Measurements from ENCODE around the gene CDCP2.

CDCP2 gene

DNA sequence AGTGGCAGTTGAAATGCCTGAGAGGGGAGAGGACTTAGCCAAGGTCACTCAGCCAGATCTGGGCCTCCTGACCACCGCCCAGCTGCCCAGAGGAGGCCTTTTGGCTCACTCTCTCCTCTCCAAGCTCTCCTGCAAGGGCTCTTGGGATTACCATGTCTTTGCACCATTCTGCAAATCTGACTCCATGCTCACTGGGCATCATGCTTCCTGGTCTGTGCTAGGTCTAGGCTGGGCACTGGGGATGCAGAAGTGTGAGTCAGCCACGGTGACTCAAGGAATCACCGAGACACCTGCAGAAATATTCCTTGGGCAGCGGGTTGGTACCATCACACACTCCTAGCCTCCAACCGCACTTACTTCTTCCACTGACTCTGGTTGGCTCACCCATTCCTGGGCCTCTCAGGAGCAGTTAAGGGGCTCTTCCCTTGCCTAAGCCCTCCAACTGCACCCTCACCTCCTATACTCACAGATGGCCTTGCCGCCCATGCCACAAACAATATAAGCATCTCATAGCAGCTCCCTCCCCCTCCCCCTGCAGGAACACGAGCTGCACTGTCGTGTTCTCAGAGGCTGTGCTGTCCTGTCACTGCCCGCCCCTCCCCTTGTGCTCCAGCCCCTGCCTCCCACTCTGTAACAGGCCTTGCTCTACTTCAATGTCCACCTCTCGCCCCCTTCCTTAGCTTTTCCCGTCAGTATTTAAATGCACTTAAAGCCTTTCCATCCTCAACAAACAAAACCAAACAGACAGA, 34.8 kb downstream of the CDCP2 start:
- Histone ChIP-seq H2BK12ac (ENCODE audit: low read length in 2 of 2) (no peak overlapping the region), H3K4me1 (ENCODE audit: control insufficient read depth, insufficient read depth, low read depth, low read length) (peaks cover 30% of the 10 kb centered on the region), H2AK5ac (ENCODE audit: low read length, severe bottlenecking) (no peak overlapping the region), H3K4me3 (ENCODE audit: insufficient read depth in 1 of 2, low read depth in 1 of 2, low read length in 2 of 2) (no peak overlapping the region), H3K4me2 (ENCODE audit: low read length, poor library complexity, severe bottlenecking) (no peak overlapping the region), H3K27ac (ENCODE audit: low read length, poor library complexity, severe bottlenecking) (no peak overlapping the region), H3K23ac (ENCODE audit: low read length in 2 of 2) (no peak overlapping the region), H2BK15ac (ENCODE audit: low read depth, poor library complexity, severe bottlenecking) (no peak overlapping the region), H2AFZ (ENCODE audit: low read depth, low read length) (peak overlapping the region; percentile 54), H4K91ac (ENCODE audit: low read length) (no peak overlapping the region), H3K79me1 (replicated peaks; ENCODE audit: low read length, poor library complexity, severe bottlenecking) (no peaks in the 10 kb centered on the region), H3K9ac (ENCODE audit: low read length) (no peak overlapping the region), H3K4ac (ENCODE audit: low read depth in 1 of 2, low read length in 2 of 2) (no peak overlapping the region), H3K36me3 (ENCODE audit: control insufficient read depth in 1 of 2, insufficient read depth in 2 of 2, low read depth in 1 of 2, low read length in 2 of 2) (peaks cover 0 to 3% of the 10 kb centered on the region in 2 experiments), H2BK120ac (ENCODE audit: low read depth, low read length) (no peak overlapping the region), H3K9me3 (ENCODE audit: control insufficient read depth, low read length) (no peaks in the 10 kb centered on the region), H4K8ac (ENCODE audit: low read length) (peak overlapping the region; percentile 9), H3K14ac (ENCODE audit: low read length in 2 of 2) (no peak overlapping the region), H3K27me3 (ENCODE audit: control insufficient read depth in 1 of 2, insufficient read depth in 1 of 2, low read length in 2 of 2) (peaks cover 10% of the 10 kb centered on the region in 2 experiments), H2BK5ac (ENCODE audit: low read depth, low read length, poor library complexity, severe bottlenecking) (no peak overlapping the region), H3K18ac (ENCODE audit: low read depth in 1 of 2, low read length in 2 of 2) (peak overlapping the region in 1 of 2 experiments; percentile 42)
- DNase-seq, result no peak
- WGBS, result 63% methylated on average over 11 of the region's 11 CpGs

DNA sequence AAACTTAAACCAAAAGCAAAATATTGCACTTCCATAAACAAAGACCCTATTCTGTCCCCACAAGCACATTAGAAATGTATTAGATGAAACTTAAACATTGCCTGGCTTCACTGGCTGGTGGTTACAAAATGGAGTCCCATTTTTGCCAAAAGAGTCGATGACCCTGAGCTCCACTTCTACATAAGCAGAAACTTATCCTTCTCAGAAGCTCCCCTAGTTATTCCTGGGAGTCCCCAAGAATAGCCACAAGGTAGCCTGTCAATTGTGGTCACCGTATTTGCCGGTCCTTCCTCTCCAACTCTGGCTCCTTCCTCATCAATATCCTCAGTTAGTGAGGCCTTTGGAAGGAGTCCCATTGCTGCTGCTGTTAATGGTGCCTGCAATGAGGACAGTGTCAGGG, 37.3 kb downstream of the CDCP2 start:
- Histone ChIP-seq H2AFZ (ENCODE audit: low read depth, low read length) (no peak overlapping the region), H3K4me1 (ENCODE audit: control insufficient read depth, insufficient read depth, low read depth, low read length) (peaks cover 18% of the 10 kb centered on the region), H2BK12ac (ENCODE audit: low read length in 2 of 2) (no peak overlapping the region), H3K36me3 (ENCODE audit: control insufficient read depth in 1 of 2, insufficient read depth in 2 of 2, low read depth in 1 of 2, low read length in 2 of 2) (peaks cover 0 to 3% of the 10 kb centered on the region in 2 experiments), H3K9me3 (ENCODE audit: control insufficient read depth, low read length) (no peaks in the 10 kb centered on the region), H3K4me3 (ENCODE audit: insufficient read depth in 1 of 2, low read depth in 1 of 2, low read length in 2 of 2) (no peak overlapping the region), H3K27me3 (ENCODE audit: control insufficient read depth in 1 of 2, insufficient read depth in 1 of 2, low read length in 2 of 2) (peaks cover 0 to 6% of the 10 kb centered on the region in 2 experiments), H2BK120ac (ENCODE audit: low read depth, low read length) (no peak overlapping the region), H3K9ac (ENCODE audit: low read length) (no peak overlapping the region), H3K23ac (ENCODE audit: low read length in 2 of 2) (no peak overlapping the region), H4K91ac (ENCODE audit: low read length) (no peak overlapping the region), H2BK5ac (ENCODE audit: low read depth, low read length, poor library complexity, severe bottlenecking) (no peak overlapping the region), H3K79me1 (replicated peaks; ENCODE audit: low read length, poor library complexity, severe bottlenecking) (no peaks in the 10 kb centered on the region), H2AK5ac (ENCODE audit: low read length, severe bottlenecking) (no peak overlapping the region), H3K14ac (ENCODE audit: low read length in 2 of 2) (no peak overlapping the region), H3K4me2 (ENCODE audit: low read length, poor library complexity, severe bottlenecking) (no peak overlapping the region), H3K4ac (ENCODE audit: low read depth in 1 of 2, low read length in 2 of 2) (no peak overlapping the region), H3K18ac (ENCODE audit: low read depth in 1 of 2, low read length in 2 of 2) (no peak overlapping the region), H2BK15ac (ENCODE audit: low read depth, poor library complexity, severe bottlenecking) (no peak overlapping the region), H3K27ac (ENCODE audit: low read length, poor library complexity, severe bottlenecking) (no peak overlapping the region), H4K8ac (ENCODE audit: low read length) (no peak overlapping the region)
- DNase-seq, result no peak
- WGBS, result 94% methylated on average over 3 of the region's 3 CpGs

DNA sequence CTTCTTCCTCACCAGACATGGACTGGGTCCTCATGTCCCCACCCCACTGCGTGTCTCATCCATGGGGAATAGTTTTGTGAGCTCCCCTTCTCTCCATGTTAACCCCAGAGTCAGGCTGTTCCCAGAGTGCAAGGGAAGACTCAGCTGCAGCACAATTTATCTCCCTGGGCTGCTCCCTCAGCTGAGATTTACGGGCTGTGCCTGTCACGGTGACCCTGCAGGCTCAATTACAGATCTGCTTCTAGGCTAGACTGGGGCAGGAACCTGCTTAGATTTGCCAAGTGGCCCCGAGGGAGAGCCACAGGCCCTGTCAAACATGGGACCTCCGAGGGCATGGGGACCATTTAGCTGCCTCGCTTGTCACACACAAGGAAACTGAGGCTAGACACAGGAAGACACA, 37.8 kb downstream of the CDCP2 start:
- Histone ChIP-seq H3K14ac (ENCODE audit: low read length in 2 of 2) (no peak overlapping the region), H2AK5ac (ENCODE audit: low read length, severe bottlenecking) (no peak overlapping the region)

DNA sequence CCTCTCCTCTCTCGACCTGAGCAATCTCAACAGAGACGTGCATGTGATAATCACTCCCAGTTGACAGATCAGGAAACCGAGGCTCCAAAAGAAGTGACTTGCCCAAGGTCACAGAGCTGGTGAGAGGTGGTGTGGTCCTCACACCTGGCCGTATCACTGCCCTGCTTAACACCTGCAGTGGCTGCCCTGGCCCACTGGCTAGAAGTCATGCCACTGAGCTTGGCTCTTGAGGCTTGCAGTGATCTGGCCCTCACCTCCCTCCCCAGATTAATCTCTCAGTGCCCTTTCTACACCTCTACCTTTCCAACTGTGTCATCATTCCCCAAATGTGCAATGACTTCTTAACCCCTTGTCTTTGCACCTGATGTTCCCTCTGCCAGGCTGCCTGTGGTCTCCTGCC, 38.8 kb downstream of the CDCP2 start:
- H2BK5ac ChIP-seq (ENCODE audit: low read depth, low read length, poor library complexity, severe bottlenecking), result no peak overlapping the region
- no peak for DNase-seq
- no peak overlapping the region for H3K14ac ChIP-seq (ENCODE audit: low read length in 2 of 2)
- H3K4me1 ChIP-seq (ENCODE audit: control insufficient read depth, insufficient read depth, low read depth, low read length), result peaks cover 11% of the 10 kb centered on the region
- H3K79me1 ChIP-seq (replicated peaks; ENCODE audit: low read length, poor library complexity, severe bottlenecking), result no peaks in the 10 kb centered on the region
- peaks cover 0 to 6% of the 10 kb centered on the region in 2 experiments for H3K27me3 ChIP-seq (ENCODE audit: control insufficient read depth in 1 of 2, insufficient read depth in 1 of 2, low read length in 2 of 2)
- no peaks in the 10 kb centered on the region for H3K36me3 ChIP-seq (ENCODE audit: control insufficient read depth in 1 of 2, insufficient read depth in 2 of 2, low read depth in 1 of 2, low read length in 2 of 2)
- no peak overlapping the region for H2BK15ac ChIP-seq (ENCODE audit: low read depth, poor library complexity, severe bottlenecking)
- H2AFZ ChIP-seq (ENCODE audit: low read depth, low read length), result no peak overlapping the region
- H2BK120ac ChIP-seq (ENCODE audit: low read depth, low read length), result no peak overlapping the region
- H3K9ac ChIP-seq (ENCODE audit: low read length), result no peak overlapping the region
- no peak overlapping the region for H3K4me3 ChIP-seq (ENCODE audit: insufficient read depth in 1 of 2, low read depth in 1 of 2, low read length in 2 of 2)
- H3K18ac ChIP-seq (ENCODE audit: low read depth in 1 of 2, low read length in 2 of 2), result no peak overlapping the region
- H3K4me2 ChIP-seq (ENCODE audit: low read length, poor library complexity, severe bottlenecking), result no peak overlapping the region
- H4K8ac ChIP-seq (ENCODE audit: low read length), result no peak overlapping the region
- H4K91ac ChIP-seq (ENCODE audit: low read length), result no peak overlapping the region
- H2BK12ac ChIP-seq (ENCODE audit: low read length in 2 of 2), result no peak overlapping the region
- H3K23ac ChIP-seq (ENCODE audit: low read length in 2 of 2), result no peak overlapping the region
- H3K9me3 ChIP-seq (ENCODE audit: control insufficient read depth, low read length), result no peaks in the 10 kb centered on the region
- H3K4ac ChIP-seq (ENCODE audit: low read depth in 1 of 2, low read length in 2 of 2), result no peak overlapping the region
- WGBS, result 78% methylated on average over 4 of the region's 4 CpGs
- no peak overlapping the region for H2AK5ac ChIP-seq (ENCODE audit: low read length, severe bottlenecking)
- no peak overlapping the region for H3K27ac ChIP-seq (ENCODE audit: low read length, poor library complexity, severe bottlenecking)

More for the DNA sequence above, 37.8 kb downstream of the CDCP2 start:
- no peaks in the 10 kb centered on the region for H3K9me3 ChIP-seq (ENCODE audit: control insufficient read depth, low read length)
- WGBS, result 26% methylated on average over 6 of the region's 6 CpGs
- peak; percentile 6 for DNase-seq
- peaks cover 0 to 3% of the 10 kb centered on the region in 2 experiments for H3K36me3 ChIP-seq (ENCODE audit: control insufficient read depth in 1 of 2, insufficient read depth in 2 of 2, low read depth in 1 of 2, low read length in 2 of 2)
- no peak overlapping the region for H3K23ac ChIP-seq (ENCODE audit: low read length in 2 of 2)
- no peak overlapping the region for H3K18ac ChIP-seq (ENCODE audit: low read depth in 1 of 2, low read length in 2 of 2)
- H2BK5ac ChIP-seq (ENCODE audit: low read depth, low read length, poor library complexity, severe bottlenecking), result no peak overlapping the region
- H3K4me1 ChIP-seq (ENCODE audit: control insufficient read depth, insufficient read depth, low read depth, low read length), result peaks cover 15% of the 10 kb centered on the region
- no peak overlapping the region for H3K4ac ChIP-seq (ENCODE audit: low read depth in 1 of 2, low read length in 2 of 2)
- H2BK120ac ChIP-seq (ENCODE audit: low read depth, low read length), result no peak overlapping the region
- H3K9ac ChIP-seq (ENCODE audit: low read length), result no peak overlapping the region
- no peak overlapping the region for H3K27ac ChIP-seq (ENCODE audit: low read length, poor library complexity, severe bottlenecking)
- H2BK15ac ChIP-seq (ENCODE audit: low read depth, poor library complexity, severe bottlenecking), result no peak overlapping the region
- H3K4me2 ChIP-seq (ENCODE audit: low read length, poor library complexity, severe bottlenecking), result no peak overlapping the region
- no peak overlapping the region for H4K91ac ChIP-seq (ENCODE audit: low read length)
- no peak overlapping the region for H4K8ac ChIP-seq (ENCODE audit: low read length)
- H2AFZ ChIP-seq (ENCODE audit: low read depth, low read length), result no peak overlapping the region
- H3K4me3 ChIP-seq (ENCODE audit: insufficient read depth in 1 of 2, low read depth in 1 of 2, low read length in 2 of 2), result no peak overlapping the region
- no peak overlapping the region for H2BK12ac ChIP-seq (ENCODE audit: low read length in 2 of 2)
- H3K27me3 ChIP-seq (ENCODE audit: control insufficient read depth in 1 of 2, insufficient read depth in 1 of 2, low read length in 2 of 2), result peaks cover 0 to 6% of the 10 kb centered on the region in 2 experiments
- no peaks in the 10 kb centered on the region for H3K79me1 ChIP-seq (replicated peaks; ENCODE audit: low read length, poor library complexity, severe bottlenecking)
